Endodermal cell (in vitro differentiated cells): ENCODE results near the gene EN1. TPM values are rescaled to one million over a fixed set of nuclear protein-coding genes. Genes with fewer than 3 reads are reported as not detected.

ENCODE experiments used
- DNase-seq: peaks from one replicate; pipeline ENCODE4 v3.0.0-alpha.2; 2017
- H3K27ac ChIP-seq: 2 replicates; pipeline ENCODE4 v1.5.1; 2013; ENCODE audit warnings: mild to moderate bottlenecking, low read depth, low read length, moderate library complexity
- H3K27me3 ChIP-seq: 2 replicates; pipeline ENCODE4 v1.6.1; 2013; ENCODE audit warnings: mild to moderate bottlenecking, low read length, moderate library complexity; ENCODE audit not compliant: insufficient read depth, control insufficient read depth, poor library complexity, severe bottlenecking
- H3K36me3 ChIP-seq: 2 replicates; pipeline ENCODE4 v1.7.0; 2013; ENCODE audit warnings: mild to moderate bottlenecking, low read length, moderate library complexity; ENCODE audit not compliant: control insufficient read depth, insufficient read depth
- H3K4me1 ChIP-seq: one replicate; pipeline ENCODE4 v1.7.0; 2013; ENCODE audit warnings: low read length; ENCODE audit not compliant: control insufficient read depth, insufficient read depth
- H3K4me3 ChIP-seq: 2 replicates; pipeline ENCODE4 v1.5.1; 2013; ENCODE audit warnings: mild to moderate bottlenecking, low read length, moderate library complexity
- H3K9ac ChIP-seq: 2 replicates; pipeline ENCODE4 v1.6.1; 2013; ENCODE audit warnings: mild to moderate bottlenecking, low read length, moderate library complexity; ENCODE audit not compliant: poor library complexity, severe bottlenecking; ENCODE audit errors: extremely low read depth
- H3K9me3 ChIP-seq: 2 replicates; pipeline ENCODE4 v1.6.1; 2013; ENCODE audit warnings: mild to moderate bottlenecking, low read length, moderate library complexity; ENCODE audit not compliant: control insufficient read depth
- H3K27ac Mint-ChIP-seq: 2 replicates; pipeline ENCODE4 v1.8.0; 2020; ENCODE audit warnings: mixed read lengths
- H3K27me3 Mint-ChIP-seq: 2 replicates; pipeline ENCODE4 v1.8.0; 2021; ENCODE audit warnings: mild to moderate bottlenecking, mixed read lengths; ENCODE audit not compliant: insufficient read depth
- H3K36me3 Mint-ChIP-seq: 2 replicates; pipeline ENCODE4 v1.8.0; 2020; ENCODE audit warnings: low read depth, mixed read lengths
- H3K4me1 Mint-ChIP-seq: 2 replicates; pipeline ENCODE4 v1.8.0; 2020; ENCODE audit warnings: mixed read lengths
- H3K4me3 Mint-ChIP-seq: 2 replicates; pipeline ENCODE4 v1.8.0; 2020; ENCODE audit warnings: mild to moderate bottlenecking, moderate library complexity, mixed read lengths
- H3K9me3 Mint-ChIP-seq: 2 replicates; pipeline ENCODE4 v1.8.0; 2020; ENCODE audit warnings: mild to moderate bottlenecking, mixed read lengths
- WGBS, 2 experiments: methylation state at CpG; one replicate each; pipeline versions ENCODE4 v1.1.5 to v1.1.7; 2013; ENCODE audit warnings: missing lambda C conversion rate in 2 of 2, mixed read lengths in 1 of 2; ENCODE audit not compliant: insufficient coverage in 1 of 2, insufficient read length in 1 of 2; 5-methylcytosine and 5-hydroxymethylcytosine counted together
- total RNA-seq, 2 donors: library from RNA; stranded (reverse); fragmentation: NEBNext Ultra II Directional in 1 of 2; extraction: Animal tissue kit (Norgen Biotek cat#: 25700) in 1 of 2; gene quantifications; 2 replicates in 1 of 2; 3 replicates in 1 of 2; pipeline ENCODE4 v1.2.1, GENCODE V29; 2021
- TF ChIP-seq, protein P1 (sequence below): fragments of 200-600 bp; sonication (generic); conservative IDR thresholded peaks from 2 replicates; pipeline ENCODE4 v1.5.0; 2021; ENCODE audit warnings: antibody characterized with exemption, mild to moderate bottlenecking

EN1 gene
- total RNA-seq, 2 donors from 2014 or later: not detected

DNA sequence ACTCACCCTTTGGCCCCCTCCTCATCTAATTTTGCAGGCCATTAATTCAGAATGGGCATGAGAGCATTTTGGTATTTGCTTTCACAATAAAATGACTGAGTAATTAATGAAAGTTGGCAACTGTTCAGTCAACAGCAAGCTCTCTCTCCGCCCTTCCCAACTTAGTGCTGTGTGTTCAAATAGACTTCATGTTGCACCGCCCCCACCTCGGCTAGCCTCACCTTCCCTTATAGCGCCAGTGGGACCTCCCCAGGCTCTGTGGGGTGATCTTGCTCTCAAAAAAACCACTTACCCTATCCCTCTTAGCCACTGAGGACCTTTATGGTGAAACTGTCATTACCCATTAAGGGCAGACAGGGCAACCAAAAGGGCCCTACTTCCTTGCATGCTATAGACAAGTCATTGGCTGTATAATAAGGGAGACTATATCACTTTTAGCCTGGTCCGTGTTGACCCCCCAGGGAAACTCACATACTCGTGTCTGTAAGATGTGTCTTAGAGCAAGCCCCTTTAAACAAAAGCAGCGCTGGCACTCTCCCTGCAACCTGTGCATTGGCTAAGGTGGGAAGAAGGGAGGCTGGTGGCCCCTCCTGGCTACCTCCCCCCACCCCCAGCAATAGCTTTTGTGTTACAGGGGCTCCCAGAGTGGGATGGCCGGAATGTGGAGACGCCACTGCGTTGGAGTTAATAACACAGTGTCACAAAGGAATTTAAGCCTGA lies 15.2 kb downstream of the EN1 start:
- Histone ChIP-seq H3K27ac (no peak overlapping the region), H3K27me3 (peaks cover 95% of the 10 kb centered on the region), H3K4me3 (no peak overlapping the region), H3K9ac (no peak overlapping the region), H3K9me3 (no peaks in the 10 kb centered on the region), H3K4me1 (peaks cover 7% of the 10 kb centered on the region), H3K36me3 (no peaks in the 10 kb centered on the region)
- H3K27ac Mint-ChIP-seq: no peak overlapping the region
- no peak for DNase-seq
- H3K4me3 Mint-ChIP-seq: no peak overlapping the region
- H3K4me1 Mint-ChIP-seq: peaks cover 14% of the 10 kb centered on the region
- 39 to 47% methylated on average over 5 to 10 of the region's 10 CpGs for WGBS, 2 experiments
- TF ChIP-seq, protein P1, sequence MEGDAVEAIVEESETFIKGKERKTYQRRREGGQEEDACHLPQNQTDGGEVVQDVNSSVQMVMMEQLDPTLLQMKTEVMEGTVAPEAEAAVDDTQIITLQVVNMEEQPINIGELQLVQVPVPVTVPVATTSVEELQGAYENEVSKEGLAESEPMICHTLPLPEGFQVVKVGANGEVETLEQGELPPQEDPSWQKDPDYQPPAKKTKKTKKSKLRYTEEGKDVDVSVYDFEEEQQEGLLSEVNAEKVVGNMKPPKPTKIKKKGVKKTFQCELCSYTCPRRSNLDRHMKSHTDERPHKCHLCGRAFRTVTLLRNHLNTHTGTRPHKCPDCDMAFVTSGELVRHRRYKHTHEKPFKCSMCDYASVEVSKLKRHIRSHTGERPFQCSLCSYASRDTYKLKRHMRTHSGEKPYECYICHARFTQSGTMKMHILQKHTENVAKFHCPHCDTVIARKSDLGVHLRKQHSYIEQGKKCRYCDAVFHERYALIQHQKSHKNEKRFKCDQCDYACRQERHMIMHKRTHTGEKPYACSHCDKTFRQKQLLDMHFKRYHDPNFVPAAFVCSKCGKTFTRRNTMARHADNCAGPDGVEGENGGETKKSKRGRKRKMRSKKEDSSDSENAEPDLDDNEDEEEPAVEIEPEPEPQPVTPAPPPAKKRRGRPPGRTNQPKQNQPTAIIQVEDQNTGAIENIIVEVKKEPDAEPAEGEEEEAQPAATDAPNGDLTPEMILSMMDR: no peak
- H3K9me3 Mint-ChIP-seq: no peaks in the 10 kb centered on the region
- H3K27me3 Mint-ChIP-seq: peaks cover 93% of the 10 kb centered on the region
- H3K36me3 Mint-ChIP-seq: no peaks in the 10 kb centered on the region

DNA sequence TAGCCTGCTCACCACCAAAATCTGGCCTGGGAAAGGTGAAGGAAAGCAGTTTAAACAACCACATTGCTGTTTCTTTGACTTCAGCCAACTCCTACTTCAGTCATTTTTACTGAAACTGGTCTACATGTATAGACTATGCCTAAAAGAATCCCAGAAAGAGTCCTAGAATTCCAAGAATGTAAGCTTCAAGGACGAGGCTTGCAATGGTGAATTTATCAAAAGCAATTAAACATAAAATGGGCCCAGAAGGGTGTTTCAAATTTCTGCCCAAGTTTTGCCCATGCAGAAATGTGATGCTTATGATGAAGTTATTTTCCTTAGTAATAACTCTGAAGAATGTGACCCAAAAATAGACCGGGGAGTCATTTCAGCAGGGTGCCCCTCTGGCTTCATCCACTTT lies 16.6 kb downstream of the EN1 start:
- H3K27me3 Mint-ChIP-seq: peaks cover 93% of the 10 kb centered on the region
- peaks cover 95% of the 10 kb centered on the region for H3K27me3 ChIP-seq

DNA sequence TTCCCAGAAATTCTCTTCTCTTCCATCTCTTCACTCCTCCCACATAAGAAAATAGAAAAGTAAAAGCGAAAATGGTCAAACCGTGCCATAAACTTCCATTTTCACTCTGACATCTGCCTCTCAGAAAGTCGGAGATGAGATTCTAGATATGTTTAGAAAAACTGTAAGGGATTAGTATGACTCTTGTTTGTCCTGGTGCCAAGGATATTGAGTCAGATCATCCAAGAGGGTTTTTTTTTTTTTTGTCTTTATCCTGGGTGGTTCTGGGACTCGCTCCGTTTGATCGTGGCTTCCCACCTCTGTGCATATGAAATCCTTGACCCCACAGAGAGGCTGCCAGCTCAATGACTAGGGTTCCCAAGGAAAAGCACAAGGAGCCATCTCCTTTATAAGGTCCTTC lies 17.3 kb downstream of the EN1 start:
- no peak for DNase-seq
- Histone ChIP-seq H3K4me1 (peaks cover 7% of the 10 kb centered on the region), H3K27me3 (peaks cover 95% of the 10 kb centered on the region), H3K4me3 (no peak overlapping the region), H3K27ac (no peak overlapping the region), H3K9ac (no peak overlapping the region), H3K9me3 (no peaks in the 10 kb centered on the region), H3K36me3 (no peaks in the 10 kb centered on the region)
- 89 to 100% methylated on average over 2 to 6 of the region's 6 CpGs for WGBS, 2 experiments
- Mint-ChIP-seq H3K4me3 (no peak overlapping the region), H3K27ac (no peak overlapping the region), H3K9me3 (no peaks in the 10 kb centered on the region), H3K27me3 (peaks cover 93% of the 10 kb centered on the region), H3K36me3 (no peaks in the 10 kb centered on the region), H3K4me1 (peaks cover 5% of the 10 kb centered on the region)
- TF ChIP-seq, protein P1: no peak

More for the DNA sequence above, 16.6 kb downstream of the EN1 start:
- WGBS, 2 experiments: 86 to 88% methylated on average over 2 of the region's 2 CpGs
- Histone ChIP-seq H3K9me3 (no peaks in the 10 kb centered on the region), H3K9ac (no peak overlapping the region), H3K27ac (no peak overlapping the region), H3K4me1 (peaks cover 7% of the 10 kb centered on the region), H3K36me3 (no peaks in the 10 kb centered on the region), H3K4me3 (no peak overlapping the region)
- H3K27ac Mint-ChIP-seq: no peak overlapping the region
- no peak overlapping the region for H3K4me3 Mint-ChIP-seq
- H3K36me3 Mint-ChIP-seq: no peaks in the 10 kb centered on the region
- TF ChIP-seq, protein P1: no peak
- peaks cover 7% of the 10 kb centered on the region for H3K4me1 Mint-ChIP-seq
- H3K9me3 Mint-ChIP-seq: no peaks in the 10 kb centered on the region
- DNase-seq: no peak
